Lower leg skin (tissue), 3 donors: ENCODE measurements around the gene MYBPC1.

Experiments
- POLR2A ChIP-seq, 2 donors: fragments of 450-650 bp; IDR thresholded peaks; one replicate each; pipeline ENCODE4 v1.6.1; 2016 to 2017; ENCODE audit warnings: antibody characterized with exemption in 2 of 2, mild to moderate bottlenecking in 1 of 2, moderate library complexity in 1 of 2
- TF ChIP-seq, protein P1 (sequence below), 3 donors: fragments of 450-650 bp; IDR thresholded peaks; one replicate each; pipeline ENCODE4 v1.5.1; 2016; ENCODE audit warnings: antibody characterized with exemption in 3 of 3, mild to moderate bottlenecking in 3 of 3, moderate library complexity in 2 of 3

DNA sequence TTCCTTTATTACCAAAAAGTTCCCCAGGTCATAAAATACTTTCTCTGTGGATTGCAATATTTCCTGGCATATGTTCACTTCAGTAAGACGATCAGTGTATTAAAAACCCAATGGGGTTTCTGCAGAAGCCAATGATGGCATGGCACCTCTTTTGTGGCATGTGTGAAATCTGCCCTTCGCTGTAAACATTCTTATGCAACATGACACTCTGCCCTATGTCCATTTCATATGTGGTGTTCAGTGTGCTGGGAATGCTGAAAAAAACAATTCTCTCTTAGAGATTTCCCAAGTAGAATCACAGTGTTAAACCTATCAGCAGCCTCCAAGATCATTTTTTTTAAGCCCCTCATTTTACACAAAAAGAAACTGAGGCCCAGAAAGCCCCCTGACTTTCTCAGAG lies 2.3 kb upstream of the MYBPC1 start:
- TF ChIP-seq, protein P1, sequence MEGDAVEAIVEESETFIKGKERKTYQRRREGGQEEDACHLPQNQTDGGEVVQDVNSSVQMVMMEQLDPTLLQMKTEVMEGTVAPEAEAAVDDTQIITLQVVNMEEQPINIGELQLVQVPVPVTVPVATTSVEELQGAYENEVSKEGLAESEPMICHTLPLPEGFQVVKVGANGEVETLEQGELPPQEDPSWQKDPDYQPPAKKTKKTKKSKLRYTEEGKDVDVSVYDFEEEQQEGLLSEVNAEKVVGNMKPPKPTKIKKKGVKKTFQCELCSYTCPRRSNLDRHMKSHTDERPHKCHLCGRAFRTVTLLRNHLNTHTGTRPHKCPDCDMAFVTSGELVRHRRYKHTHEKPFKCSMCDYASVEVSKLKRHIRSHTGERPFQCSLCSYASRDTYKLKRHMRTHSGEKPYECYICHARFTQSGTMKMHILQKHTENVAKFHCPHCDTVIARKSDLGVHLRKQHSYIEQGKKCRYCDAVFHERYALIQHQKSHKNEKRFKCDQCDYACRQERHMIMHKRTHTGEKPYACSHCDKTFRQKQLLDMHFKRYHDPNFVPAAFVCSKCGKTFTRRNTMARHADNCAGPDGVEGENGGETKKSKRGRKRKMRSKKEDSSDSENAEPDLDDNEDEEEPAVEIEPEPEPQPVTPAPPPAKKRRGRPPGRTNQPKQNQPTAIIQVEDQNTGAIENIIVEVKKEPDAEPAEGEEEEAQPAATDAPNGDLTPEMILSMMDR (IDR thresholded peaks at IDR 0.05): no peak
- no peak for TF ChIP-seq POLR2A (IDR thresholded peaks at IDR 0.05)
